Smooth muscle cell (in vitro differentiated cells): ENCODE measurements around the gene MAFG. TPM values are rescaled to one million over a fixed set of nuclear protein-coding genes. Genes with fewer than 3 reads are reported as not detected.

Experiments used
- DNase-seq: peaks from one replicate; lab custom pipeline; 2025; ENCODE audit not compliant: unreplicated experiment; lab: John Stamatoyannopoulos, UW
- H2AFZ ChIP-seq: fragments of 200-600 bp; sonication (generic); 2 replicates; pipeline ENCODE4 v1.6.0; 2016; ENCODE audit warnings: antibody characterized with exemption, low read depth, mild to moderate bottlenecking
- H3F3A ChIP-seq: fragments of 200-600 bp; sonication (generic); 2 replicates; pipeline ENCODE4 v1.6.0; 2017; ENCODE audit warnings: antibody characterized with exemption, low read depth
- H3K27ac ChIP-seq: fragments of 200-600 bp; sonication (generic); 2 replicates; pipeline ENCODE4 v1.5.1; 2016; ENCODE audit warnings: low read depth, mild to moderate bottlenecking
- H3K27me3 ChIP-seq: fragments of 200-600 bp; sonication (generic); 2 replicates; pipeline ENCODE4 v1.6.1; 2016; ENCODE audit warnings: low read depth, mild to moderate bottlenecking
- H3K36me3 ChIP-seq: fragments of 200-600 bp; sonication (generic); 2 replicates; pipeline ENCODE4 v1.5.1; 2016; ENCODE audit warnings: low read depth
- H3K4me1 ChIP-seq: fragments of 200-600 bp; sonication (generic); 2 replicates; pipeline ENCODE4 v1.5.1; 2016; ENCODE audit warnings: low read depth
- H3K4me2 ChIP-seq: fragments of 200-600 bp; sonication (generic); 2 replicates; pipeline ENCODE4 v1.6.0; 2016; ENCODE audit warnings: mild to moderate bottlenecking
- H3K4me3 ChIP-seq: fragments of 200-600 bp; sonication (generic); 2 replicates; pipeline ENCODE4 v1.5.1; 2016; ENCODE audit warnings: mild to moderate bottlenecking
- H3K79me2 ChIP-seq: fragments of 200-600 bp; sonication (generic); 2 replicates; pipeline ENCODE4 v1.6.0; 2016; ENCODE audit warnings: low read depth, mild to moderate bottlenecking
- H3K9ac ChIP-seq: fragments of 200-600 bp; sonication (generic); 2 replicates; pipeline ENCODE4 v1.6.0; 2016; ENCODE audit warnings: low read depth
- H3K9me3 ChIP-seq: fragments of 200-600 bp; sonication (generic); replicated peaks from 2 replicates; pipeline ENCODE4 v1.5.1; 2016; ENCODE audit warnings: low read depth
- H4K20me1 ChIP-seq: fragments of 200-600 bp; sonication (generic); 2 replicates; pipeline ENCODE4 v1.6.0; 2016; ENCODE audit warnings: low read depth
- WGBS: methylation state at CpG from one replicate; pipeline ENCODE4 v1.1.7; 2016; ENCODE audit warnings: low lambda C conversion rate; 5-methylcytosine and 5-hydroxymethylcytosine counted together
- polyA plus RNA-seq: library from polyadenylated mRNA; unstranded; fragments of >200 nt; fragmentation: Nextera tagmentation; extraction: Ambion mirVana; gene quantifications from 2 replicates; pipeline ENCODE4 v1.2.1, GENCODE V29; 2016
- total RNA-seq: library from RNA; depleted of rRNA; stranded (reverse); fragments of >200 nt; gene quantifications from 2 replicates; pipeline ENCODE4 v1.2.3, GENCODE V29; 2014
- TF ChIP-seq, protein P1 (sequence below): fragments of 200-600 bp; sonication (generic); IDR thresholded peaks from 2 replicates; pipeline ENCODE4 v1.5.1; 2017; ENCODE audit warnings: borderline replicate concordance, mild to moderate bottlenecking, antibody characterized with exemption; ENCODE audit not compliant: insufficient read depth, poor library complexity, severe bottlenecking

The MAFG gene
- total and polyA plus RNA-seq, 2 experiments from 2014 or later: 15.3 to 30.3 TPM

DNA sequence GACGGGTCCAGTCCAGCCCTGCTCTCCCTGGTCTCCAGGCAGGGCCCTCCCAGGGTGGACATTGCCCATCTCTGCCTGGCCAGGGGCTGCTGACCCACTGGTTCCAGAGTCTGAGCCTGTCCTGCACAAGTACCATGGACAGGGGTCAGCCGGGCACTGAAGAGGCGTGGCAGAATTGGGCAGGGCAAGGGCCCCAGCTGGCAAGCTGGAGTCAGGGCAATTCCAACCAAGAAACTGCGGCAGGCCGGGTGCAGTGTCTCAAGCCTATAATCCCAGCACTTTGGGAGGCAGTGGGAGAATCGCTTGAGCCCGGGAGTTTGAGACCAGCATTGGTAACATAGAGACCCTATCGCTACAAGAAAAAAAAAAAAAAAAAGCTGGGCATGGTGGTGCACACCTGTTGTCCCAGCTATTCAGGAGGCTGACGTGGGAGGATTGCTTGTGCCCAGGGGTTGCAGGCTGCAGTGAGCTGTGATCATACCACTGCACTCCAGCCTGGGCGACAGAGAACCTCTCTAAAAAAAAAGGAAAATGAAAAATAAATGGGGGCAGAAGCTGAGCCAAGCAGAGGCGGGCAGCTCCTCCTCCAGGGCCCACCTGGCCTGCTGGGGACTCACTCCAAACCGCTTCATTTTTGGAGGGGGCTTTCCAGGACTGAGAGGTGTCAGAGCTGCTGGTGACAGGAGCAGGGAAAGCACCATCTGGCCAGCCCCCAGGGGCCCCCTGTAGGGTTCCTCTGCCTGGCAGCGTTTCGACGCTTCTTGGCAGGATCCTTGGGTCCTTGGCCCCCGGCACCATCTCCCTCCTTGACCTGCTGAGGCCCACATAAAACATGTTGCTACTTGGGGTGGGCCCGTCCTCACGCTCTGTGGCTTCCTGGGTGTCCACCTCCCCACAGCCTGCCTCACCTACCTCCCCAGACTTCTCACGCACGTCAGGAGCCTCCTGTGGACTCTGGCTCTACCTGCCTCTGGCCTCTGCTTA, 2.9 kb upstream of the MAFG start:
- H3K4me3 ChIP-seq: no peak overlapping the region
- no peak overlapping the region for H3K27ac ChIP-seq
- peaks cover 18% of the 10 kb centered on the region for H3F3A ChIP-seq
- no peak overlapping the region for H3K4me2 ChIP-seq
- H3K36me3 ChIP-seq: no peaks in the 10 kb centered on the region
- peaks cover 21% of the 10 kb centered on the region for H3K79me2 ChIP-seq
- H4K20me1 ChIP-seq: peaks cover 45% of the 10 kb centered on the region
- H3K9me3 ChIP-seq: no peaks in the 10 kb centered on the region
- DNase-seq: no peak
- no peak overlapping the region for H2AFZ ChIP-seq
- H3K27me3 ChIP-seq: no peaks in the 10 kb centered on the region
- WGBS: 90% methylated on average over 20 of the region's 20 CpGs
- TF ChIP-seq, protein P1, sequence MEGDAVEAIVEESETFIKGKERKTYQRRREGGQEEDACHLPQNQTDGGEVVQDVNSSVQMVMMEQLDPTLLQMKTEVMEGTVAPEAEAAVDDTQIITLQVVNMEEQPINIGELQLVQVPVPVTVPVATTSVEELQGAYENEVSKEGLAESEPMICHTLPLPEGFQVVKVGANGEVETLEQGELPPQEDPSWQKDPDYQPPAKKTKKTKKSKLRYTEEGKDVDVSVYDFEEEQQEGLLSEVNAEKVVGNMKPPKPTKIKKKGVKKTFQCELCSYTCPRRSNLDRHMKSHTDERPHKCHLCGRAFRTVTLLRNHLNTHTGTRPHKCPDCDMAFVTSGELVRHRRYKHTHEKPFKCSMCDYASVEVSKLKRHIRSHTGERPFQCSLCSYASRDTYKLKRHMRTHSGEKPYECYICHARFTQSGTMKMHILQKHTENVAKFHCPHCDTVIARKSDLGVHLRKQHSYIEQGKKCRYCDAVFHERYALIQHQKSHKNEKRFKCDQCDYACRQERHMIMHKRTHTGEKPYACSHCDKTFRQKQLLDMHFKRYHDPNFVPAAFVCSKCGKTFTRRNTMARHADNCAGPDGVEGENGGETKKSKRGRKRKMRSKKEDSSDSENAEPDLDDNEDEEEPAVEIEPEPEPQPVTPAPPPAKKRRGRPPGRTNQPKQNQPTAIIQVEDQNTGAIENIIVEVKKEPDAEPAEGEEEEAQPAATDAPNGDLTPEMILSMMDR: no peak
- peaks cover 11% of the 10 kb centered on the region for H3K4me1 ChIP-seq
- no peak overlapping the region for H3K9ac ChIP-seq

DNA sequence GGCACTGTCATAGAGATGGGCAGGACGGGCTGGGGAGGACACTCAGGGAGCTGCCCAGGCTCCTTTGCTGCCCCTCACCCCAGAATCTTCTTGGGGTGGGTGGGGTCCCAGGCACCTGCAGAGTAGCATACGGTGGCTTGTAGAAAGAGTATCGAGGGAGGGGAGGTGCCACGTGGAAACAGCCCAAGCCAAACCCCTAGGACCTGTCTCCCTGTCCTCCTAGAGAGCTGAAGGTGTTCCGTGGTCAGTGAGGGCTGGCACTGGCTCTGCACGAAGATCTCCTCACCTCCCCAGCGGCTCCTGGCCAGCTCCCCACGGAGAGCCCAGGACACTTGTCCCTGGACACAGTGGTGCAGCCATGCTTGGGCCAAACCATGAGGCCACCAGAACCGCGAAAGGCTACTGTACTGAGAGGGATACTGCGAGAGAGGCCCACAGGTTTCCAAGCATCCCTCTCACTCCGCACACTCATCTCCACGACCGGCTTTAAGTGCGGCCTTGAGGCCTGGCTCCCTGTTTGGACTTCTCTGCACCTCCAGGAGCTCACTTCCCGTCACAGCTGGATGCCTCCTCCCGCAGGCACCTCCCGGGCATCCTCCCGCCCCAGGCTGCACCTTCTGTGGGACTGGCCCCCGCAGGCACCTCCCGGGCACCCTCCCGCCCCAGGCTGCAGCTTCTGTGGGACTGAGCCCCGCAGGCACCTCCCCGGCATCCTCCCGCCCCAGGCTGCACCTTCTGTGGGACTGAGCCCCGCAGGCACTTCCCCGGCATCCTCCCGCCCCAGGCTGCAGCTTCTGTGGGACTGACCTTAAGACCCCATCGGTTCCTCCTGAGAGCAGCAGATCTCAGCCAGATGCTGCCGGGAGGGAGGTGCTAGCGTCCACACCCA, 2.0 kb upstream of the MAFG start:
- peaks cover 26% of the 10 kb centered on the region for H3K79me2 ChIP-seq
- H3K9me3 ChIP-seq: no peaks in the 10 kb centered on the region
- TF ChIP-seq, protein P1: no peak
- no peaks in the 10 kb centered on the region for H3K36me3 ChIP-seq
- peak overlapping the region; percentile 63 for H3K4me3 ChIP-seq
- H3K4me1 ChIP-seq: peaks cover 13% of the 10 kb centered on the region
- H3K4me2 ChIP-seq: peak overlapping the region; percentile 96
- H3K27ac ChIP-seq: no peak overlapping the region
- H3K27me3 ChIP-seq: no peaks in the 10 kb centered on the region
- peaks cover 18% of the 10 kb centered on the region for H3F3A ChIP-seq
- DNase-seq: no peak
- H4K20me1 ChIP-seq: peaks cover 45% of the 10 kb centered on the region
- no peak overlapping the region for H2AFZ ChIP-seq
- 92% methylated on average over 23 of the region's 31 CpGs for WGBS
- no peak overlapping the region for H3K9ac ChIP-seq

DNA sequence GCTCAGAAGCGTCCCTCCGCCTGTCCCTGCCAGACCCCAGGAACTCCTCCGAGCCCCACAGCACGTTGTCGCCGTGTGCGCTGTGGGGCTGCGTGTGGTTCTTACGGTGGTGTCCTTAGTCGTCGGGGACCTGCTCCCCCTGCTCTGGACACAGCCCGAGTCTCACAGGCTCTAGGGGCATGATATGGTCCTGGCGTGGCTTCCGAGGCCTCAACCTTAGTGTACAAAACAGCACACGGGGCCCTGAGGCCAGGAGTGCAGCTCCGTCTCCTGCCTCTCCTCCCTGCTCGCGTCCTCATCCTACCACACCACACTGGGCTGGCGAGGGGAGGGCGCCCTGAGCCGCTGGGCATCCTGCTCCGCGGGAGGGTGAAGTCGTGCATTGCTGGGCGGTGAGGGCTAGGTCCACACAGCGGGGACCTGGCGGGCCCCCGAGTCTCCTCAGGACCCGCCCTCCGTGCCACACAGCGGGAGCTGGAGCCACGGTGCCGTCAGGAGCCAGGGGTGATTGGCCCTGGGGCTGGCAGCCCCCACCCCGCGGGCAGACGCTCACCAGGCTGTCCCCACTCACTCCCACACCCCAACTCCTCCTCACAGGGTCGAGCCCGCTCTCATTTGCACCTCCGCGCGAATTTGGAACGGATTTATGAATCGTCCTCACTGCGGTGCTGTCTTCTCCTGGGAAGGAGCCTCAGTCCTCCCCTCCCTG, 1.2 kb upstream of the MAFG start:
- 25% methylated on average over 40 of the region's 44 CpGs for WGBS
- peak overlapping the region; percentile 89 for H3K9ac ChIP-seq
- no peaks in the 10 kb centered on the region for H3K36me3 ChIP-seq
- no peaks in the 10 kb centered on the region for H3K27me3 ChIP-seq
- H3F3A ChIP-seq: peaks cover 14% of the 10 kb centered on the region
- peaks cover 21% of the 10 kb centered on the region for H3K4me1 ChIP-seq
- peak overlapping the region; percentile 56 for H3K27ac ChIP-seq
- H2AFZ ChIP-seq: peak overlapping the region; percentile 66
- peak overlapping the region; percentile 63 for H3K4me3 ChIP-seq
- peaks cover 45% of the 10 kb centered on the region for H4K20me1 ChIP-seq
- TF ChIP-seq, protein P1: no peak
- H3K4me2 ChIP-seq: peak overlapping the region; percentile 96
- DNase-seq: no peak
- H3K9me3 ChIP-seq: no peaks in the 10 kb centered on the region
- H3K79me2 ChIP-seq: peaks cover 34% of the 10 kb centered on the region
